ENCODE measurements around the gene KRT85. TPM values are rescaled to one million over a fixed set of nuclear protein-coding genes. Genes with fewer than 3 reads are reported as not detected.

Gene KRT85
- total and polyA plus RNA-seq, 2 of the 13 experiments (the other 11 are each of a cell fraction or from before 2014, with no cell fraction given) = not detected

GRCh38 chr12:52371716-52372115 lies 4.4 kb upstream of the KRT85 start:
- ATAC-seq (no peak), DNase-seq (ENCODE audit: low spot score) (no peak), FAIRE-seq (no peak)
- TF ChIP-seq PRDM15 (CRISPR knock-in tag; IDR thresholded peaks at IDR 0.05) (no peak), ZNF264 (CRISPR knock-in tag; IDR thresholded peaks at IDR 0.05) (no peak), ZNF773 (CRISPR knock-in tag; IDR thresholded peaks at IDR 0.05; ENCODE audit: borderline replicate concordance) (no peak), E2F1 (CRISPR knock-in tag; IDR thresholded peaks at IDR 0.05) (no peak), KDM5B (CRISPR knock-in tag; IDR thresholded peaks at IDR 0.05; ENCODE audit: borderline replicate concordance) (no peak), MTA1 (CRISPR knock-in tag; IDR thresholded peaks at IDR 0.05; ENCODE audit: borderline replicate concordance) (no peak), IKZF1 (IDR thresholded peaks at IDR 0.05) (no peak), DR1 (CRISPR knock-in tag; IDR thresholded peaks at IDR 0.05) (no peak), ATM (IDR thresholded peaks at IDR 0.05; ENCODE audit: borderline replicate concordance) (no peak), MIXL1 (CRISPR knock-in tag; IDR thresholded peaks at IDR 0.05) (no peak), PATZ1 (CRISPR knock-in tag; IDR thresholded peaks at IDR 0.05) (no peak), GATAD2A (CRISPR knock-in tag; IDR thresholded peaks at IDR 0.05) (no peak), LCORL (IDR thresholded peaks at IDR 0.05) (no peak), LCORL (CRISPR knock-in tag; IDR thresholded peaks at IDR 0.05) (no peak), ZNF281 (CRISPR knock-in tag; IDR thresholded peaks at IDR 0.05; ENCODE audit: borderline replicate concordance) (no peak), ZNF577 (CRISPR knock-in tag; IDR thresholded peaks at IDR 0.05; ENCODE audit: borderline replicate concordance, low read depth) (no peak), U2AF2 (IDR thresholded peaks at IDR 0.05; ENCODE audit: low read depth, low read length) (no peak), BRCA1 (CRISPR knock-in tag; IDR thresholded peaks at IDR 0.05) (no peak)
- no peak overlapping the region for H3K9ac ChIP-seq (ENCODE audit: insufficient read depth, low read depth, low read length)
- BruUV-seq (replicated peaks) = no TSS peak
- CTCF ChIA-PET (ENCODE audit: low intra/inter-chr PET ratio, low total read pairs) = interaction anchor here (0.7 to 3.4 kb wide), 3 partner anchors 136 to 609 kb away, joined by 5 to 41 read pairs (median 5); no protein-coding TSS in a partner anchor
- H3K4me1 ChIP-seq (ENCODE audit: insufficient read depth, low read length) = no peaks in the 10 kb centered on the region
- H4K20me1 ChIP-seq (ENCODE audit: insufficient read depth, low read length) = no peaks in the 10 kb centered on the region
- WGBS (ENCODE audit: low lambda C conversion rate) = 36% methylated on average over 3 of the region's 3 CpGs
- no peak overlapping the region for H3K27ac ChIP-seq (ENCODE audit: extremely low read length, insufficient read depth, low read length)
- in situ Hi-C loops (cut with HindIII; ENCODE audit: extremely low pct_ligation_motif_present, low pct_unique_long_range_greater_than_20kb) (no loop called here), intact Hi-C loops (cut with micrococcal nuclease; ENCODE audit: unreplicated experiment) (loop anchor here (5.0 kb wide), 1 partner anchor 511 kb away; no protein-coding TSS in a partner anchor)
- no peaks in the 10 kb centered on the region for H3K9me3 ChIP-seq (ENCODE audit: low read length)
- POLR2A ChIA-PET = no interaction called here
- no peaks in the 10 kb centered on the region for H3K36me3 ChIP-seq (replicated peaks in 1 of 2; ENCODE audit: control insufficient read depth in 1 of 2, insufficient read depth in 2 of 2, low read length in 2 of 2)
- H2AFZ ChIP-seq (ENCODE audit: low read length) = no peak overlapping the region
- H3K79me2 ChIP-seq (ENCODE audit: insufficient read depth, low read length) = no peaks in the 10 kb centered on the region
- peaks cover 4 to 37% of the 10 kb centered on the region in 2 experiments; a peak in 3 of 5 replicates for H3K27me3 ChIP-seq (ENCODE audit: control insufficient read depth in 1 of 2, insufficient read depth in 2 of 2, low read length in 2 of 2)
- no peak overlapping the region for H3K4me3 ChIP-seq (replicated peaks in 1 of 3; ENCODE audit: insufficient read depth in 1 of 3, low read depth in 2 of 3, low read length in 3 of 3)
- no peak overlapping the region for H3K4me2 ChIP-seq (ENCODE audit: low read depth, low read length)
